Keratinocyte (primary cell): ENCODE measurements around the gene CRABP2. TPM values are rescaled to one million over a fixed set of nuclear protein-coding genes. Genes with fewer than 3 reads are reported as not detected.

Experiments used
- DNase-seq: peaks from one replicate; pipeline ENCODE4 v3.0.0-alpha.2; 2011; ENCODE audit warnings: low read depth, missing footprints, low spot score
- FAIRE-seq: peaks from 2 replicates; lab custom pipeline; 2011; peaks lifted over from hg19 to GRCh38; lab: Jason Lieb, UNC
- H2AFZ ChIP-seq: 2 replicates; pipeline ENCODE4 v1.6.0; 2012; ENCODE audit warnings: low read length, control low read depth, inconsistent platforms; ENCODE audit not compliant: control insufficient read depth
- H3K27ac ChIP-seq: 2 replicates; pipeline ENCODE4 v1.5.1; 2011; ENCODE audit warnings: low read length; ENCODE audit not compliant: control insufficient read depth, insufficient read depth
- H3K27me3 ChIP-seq: 3 replicates; pipeline ENCODE4 v1.6.0; 2011; ENCODE audit warnings: low read length; ENCODE audit not compliant: control insufficient read depth, insufficient read depth; ENCODE audit errors: extremely low read depth
- H3K36me3 ChIP-seq, 2 experiments: 2 replicates in 1 of 2; 3 replicates in 1 of 2; pipeline ENCODE4 v1.5.1; 2011; ENCODE audit warnings: low read length in 2 of 2, mild to moderate bottlenecking in 1 of 2; ENCODE audit not compliant: control insufficient read depth in 2 of 2, insufficient read depth in 2 of 2; ENCODE audit errors: extremely low read depth in 1 of 2
- H3K4me1 ChIP-seq: 3 replicates; pipeline ENCODE4 v1.5.1; 2011; ENCODE audit warnings: low read length; ENCODE audit not compliant: control insufficient read depth, insufficient read depth; ENCODE audit errors: extremely low read depth
- H3K4me2 ChIP-seq: 3 replicates; pipeline ENCODE4 v1.6.0; 2011; ENCODE audit warnings: low read depth, low read length; ENCODE audit not compliant: control insufficient read depth, insufficient read depth; ENCODE audit errors: extremely low read depth
- H3K4me3 ChIP-seq, 3 experiments: fragments of 200-600 bp in 1 of 3; sonication (generic) in 1 of 3; 2 replicates in 2 of 3; 3 replicates in 1 of 3; pipeline ENCODE4 v1.5.1; 2011 to 2016; ENCODE audit warnings: low read length in 3 of 3, mild to moderate bottlenecking in 3 of 3, control low read depth in 2 of 3, inconsistent platforms in 1 of 3, low read depth in 1 of 3, mixed read lengths in 1 of 3, mixed run types in 1 of 3, moderate library complexity in 1 of 3; ENCODE audit not compliant: control insufficient read depth in 2 of 3, insufficient read depth in 2 of 3; ENCODE audit errors: extremely low read depth in 1 of 3
- H3K79me2 ChIP-seq: 2 replicates; pipeline ENCODE4 v1.6.0; 2012; ENCODE audit warnings: low read length; ENCODE audit not compliant: control insufficient read depth, insufficient read depth
- H3K9ac ChIP-seq: 3 replicates; pipeline ENCODE4 v1.6.0; 2011; ENCODE audit warnings: low read length; ENCODE audit not compliant: control insufficient read depth, insufficient read depth; ENCODE audit errors: extremely low read depth
- H3K9me1 ChIP-seq: 3 replicates; pipeline ENCODE4 v1.6.0; 2011; ENCODE audit warnings: low read length; ENCODE audit not compliant: control insufficient read depth, insufficient read depth; ENCODE audit errors: extremely low read depth
- H3K9me3 ChIP-seq: 2 replicates; pipeline ENCODE4 v1.5.1; 2012; ENCODE audit warnings: low read depth, low read length; ENCODE audit not compliant: control insufficient read depth
- H4K20me1 ChIP-seq: 3 replicates; pipeline ENCODE4 v1.6.0; 2011; ENCODE audit warnings: low read length; ENCODE audit not compliant: control insufficient read depth, insufficient read depth; ENCODE audit errors: extremely low read depth
- CTCF ChIP-seq, 3 experiments: IDR thresholded peaks in 1 of 3; conservative IDR thresholded peaks in 1 of 3; optimal IDR thresholded peaks in 1 of 3; 2 replicates in 2 of 3; 3 replicates in 1 of 3; pipeline versions ENCODE3 to v1.5.1; 2011; ENCODE audit warnings: low read length in 3 of 3, mild to moderate bottlenecking in 3 of 3, moderate library complexity in 2 of 3, control low read depth in 1 of 3, inconsistent platforms in 1 of 3; ENCODE audit not compliant: insufficient read depth in 2 of 3; ENCODE audit errors: extremely low read depth in 1 of 3
- EZH2 ChIP-seq: IDR thresholded peaks from one replicate; pipeline ENCODE4 v1.6.1; 2012; ENCODE audit warnings: inconsistent platforms, mild to moderate bottlenecking, low read length, moderate library complexity
- dilution Hi-C: fragments of 300-500 bp; cut with MboI; formaldehyde crosslinking; loops from one replicate; pipeline ENCODE4 v1.7.0; 2020; ENCODE audit warnings: low sequenced_read_pairs; ENCODE audit not compliant: extremely low pct_ligation_motif_present
- polyA plus RNA-seq, 5 experiments: library from polyadenylated mRNA; depleted of rRNA in 3 of 5; stranded (reverse) in 3 of 5; stranded (forward) in 1 of 5; unstranded in 1 of 5; fragments of >200 nt; gene quantifications; 1 replicate in 1 of 5; 2 replicates in 3 of 5; 3 replicates in 1 of 5; pipeline versions ENCODE4 v1.2.1 to v1.2.3, GENCODE V29; 2011 to 2012; ENCODE audit warnings: missing spikeins in 2 of 5, low read depth in 1 of 5, low replicate concordance in 1 of 5

The CRABP2 gene
- polyA plus RNA-seq, 1 donor (not counting 4 experiments of a cell fraction or from before 2014, with no cell fraction given): 8.4 TPM

- no peaks in the 10 kb centered on the region for H3K36me3 ChIP-seq
- no peak overlapping the region for H3K9ac ChIP-seq
- FAIRE-seq (no peak), DNase-seq (no peak)
- H3K4me3 ChIP-seq: no peak overlapping the region
- H3K27me3 ChIP-seq: no peaks in the 10 kb centered on the region
- H3K4me1 ChIP-seq: peaks cover 25% of the 10 kb centered on the region
- H3K9me1 ChIP-seq: no peaks in the 10 kb centered on the region
- H3K4me2 ChIP-seq: no peak overlapping the region
- no peaks in the 10 kb centered on the region for H3K9me3 ChIP-seq
- no peak for TF ChIP-seq EZH2
- no peak for TF ChIP-seq CTCF (optimal IDR thresholded peaks at IDR 0.05 in 1 of 3, IDR thresholded peaks at IDR 0.05 in 1 of 3, conservative IDR thresholded peaks at IDR 0.05 in 1 of 3; ENCODE audit: extremely low read depth in 1 of 3, insufficient read depth in 2 of 3, low read length in 3 of 3)
- no peak overlapping the region for H2AFZ ChIP-seq
- H4K20me1 ChIP-seq: no peaks in the 10 kb centered on the region
- no peak overlapping the region for H3K27ac ChIP-seq
- H3K79me2 ChIP-seq: no peaks in the 10 kb centered on the region
- dilution Hi-C loops: no loop called here
Observed at GRCh38 chr1:156696755-156697154, 8.6 kb downstream of the CRABP2 start.

- Histone ChIP-seq H4K20me1 (no peaks in the 10 kb centered on the region), H3K4me1 (peaks cover 41% of the 10 kb centered on the region), H3K27me3 (no peaks in the 10 kb centered on the region), H3K4me3 (no peak overlapping the region), H3K27ac (no peak overlapping the region), H3K9me1 (no peaks in the 10 kb centered on the region), H2AFZ (no peak overlapping the region), H3K4me2 (no peak overlapping the region), H3K9ac (no peak overlapping the region), H3K9me3 (no peaks in the 10 kb centered on the region), H3K36me3 (no peaks in the 10 kb centered on the region), H3K79me2 (no peaks in the 10 kb centered on the region)
- FAIRE-seq: no peak
- dilution Hi-C loops: no loop called here
- TF ChIP-seq EZH2: no peak
- no peak for TF ChIP-seq CTCF (optimal IDR thresholded peaks at IDR 0.05 in 1 of 3, IDR thresholded peaks at IDR 0.05 in 1 of 3, conservative IDR thresholded peaks at IDR 0.05 in 1 of 3; ENCODE audit: extremely low read depth in 1 of 3, insufficient read depth in 2 of 3, low read length in 3 of 3)
- DNase-seq: no peak
Observed at GRCh38 chr1:156694690-156694962, 10.8 kb downstream of the CRABP2 start.
